SK-N-SH (cell line): ENCODE results near the gene SYCE1L. TPM values are rescaled to one million over a fixed set of nuclear protein-coding genes. Genes with fewer than 3 reads are reported as not detected.

ENCODE experiments used
- CTCF ChIA-PET: fragments of 300-600, 350-600 bp; formaldehyde crosslinking; extraction: SDS; loops from one replicate; lab custom pipeline; 2021; lab: Yijun Ruan, JAX
- POLR2A ChIA-PET: fragments of 350-600 bp; sonication (Branson Sonifier 250); formaldehyde crosslinking; extraction: SDS; loops from one replicate; lab custom pipeline; 2020; ENCODE audit warnings: antibody characterized with exemption, inconsistent platforms; lab: Yijun Ruan, JAX
- DNase-seq: peaks from one replicate; pipeline ENCODE4 v3.0.0; 2012
- H2AFZ ChIP-seq: fragments of 200-600 bp; sonication (generic); 2 replicates; pipeline ENCODE4 v1.8.1; 2016; ENCODE audit warnings: antibody characterized with exemption, mild to moderate bottlenecking, low read depth
- H3F3A ChIP-seq: fragments of 200-600 bp; sonication (generic); replicated peaks from 2 replicates; pipeline ENCODE3; 2016; ENCODE audit warnings: antibody characterized with exemption, mild to moderate bottlenecking; ENCODE audit not compliant: insufficient read depth
- H3K27ac ChIP-seq, 2 experiments: fragments of 200-500 bp in 1 of 2; fragments of 200-600 bp in 1 of 2; sonication (Bioruptor generic) in 1 of 2; sonication (generic), shearing (Covaris generic) in 1 of 2; 2 replicates each; pipeline versions ENCODE4 v1.5.1 to v1.6.1; 2014 to 2016; ENCODE audit warnings: low read depth in 2 of 2, inconsistent platforms in 1 of 2, low read length in 1 of 2, mild to moderate bottlenecking in 1 of 2, mixed read lengths in 1 of 2
- H3K27me3 ChIP-seq: fragments of 200-600 bp; sonication (generic), shearing (Covaris generic); 2 replicates; pipeline ENCODE4 v1.6.1; 2016; ENCODE audit warnings: mixed run types; ENCODE audit not compliant: insufficient read depth
- H3K36me3 ChIP-seq, 2 experiments: fragments of 200-500 bp in 1 of 2; fragments of 200-600 bp in 1 of 2; sonication (Bioruptor generic) in 1 of 2; sonication (generic) in 1 of 2; replicated peaks in 1 of 2; 2 replicates each; pipeline versions ENCODE3 to v1.5.1; 2014 to 2016; ENCODE audit warnings: low read length in 1 of 2, mild to moderate bottlenecking in 1 of 2; ENCODE audit not compliant: insufficient read depth in 2 of 2, control insufficient read depth in 1 of 2
- H3K4me1 ChIP-seq, 2 experiments: fragments of 200-500 bp in 1 of 2; fragments of 200-600 bp in 1 of 2; sonication (Bioruptor generic) in 1 of 2; sonication (generic), shearing (Covaris generic) in 1 of 2; 2 replicates each; pipeline versions ENCODE4 v1.5.1 to v1.6.1; 2014 to 2016; ENCODE audit warnings: low read depth in 1 of 2, low read length in 1 of 2, mixed run types in 1 of 2; ENCODE audit not compliant: insufficient read depth in 2 of 2, control insufficient read depth in 1 of 2
- H3K4me2 ChIP-seq: fragments of 200-600 bp; sonication (generic), shearing (Covaris generic); 2 replicates; pipeline ENCODE4 v1.6.1; 2017; ENCODE audit warnings: mixed run types
- H3K4me3 ChIP-seq, 2 experiments: fragments of 200-500 bp in 1 of 2; fragments of 200-600 bp in 1 of 2; sonication (Bioruptor generic) in 1 of 2; sonication (generic), shearing (Covaris generic) in 1 of 2; 2 replicates each; pipeline versions ENCODE4 v1.5.1 to v1.8.1; 2014 to 2016; ENCODE audit warnings: low read depth in 2 of 2, inconsistent platforms in 1 of 2, low read length in 1 of 2, mild to moderate bottlenecking in 1 of 2, mixed read lengths in 1 of 2, moderate library complexity in 1 of 2
- H3K79me2 ChIP-seq: fragments of 200-600 bp; sonication (generic); 2 replicates; pipeline ENCODE4 v1.8.1; 2017; ENCODE audit warnings: mild to moderate bottlenecking; ENCODE audit not compliant: insufficient read depth
- H3K9ac ChIP-seq: fragments of 200-600 bp; sonication (generic); 2 replicates; pipeline ENCODE4 v1.6.1; 2017; ENCODE audit warnings: mixed run types
- H3K9me2 ChIP-seq: fragments of 200-600 bp; sonication (generic); 2 replicates; pipeline ENCODE4 v1.6.1; 2017; ENCODE audit warnings: mixed run types
- H3K9me3 ChIP-seq: fragments of 200-600 bp; sonication (generic); 2 replicates; pipeline ENCODE4 v1.6.1; 2017; ENCODE audit warnings: mixed run types, mild to moderate bottlenecking, moderate library complexity
- H4K20me1 ChIP-seq: fragments of 200-600 bp; sonication (generic); 2 replicates; pipeline ENCODE4 v1.6.1; 2017; ENCODE audit warnings: mild to moderate bottlenecking, mixed run types; ENCODE audit not compliant: insufficient read depth
- ELF1 ChIP-seq: IDR thresholded peaks from 2 replicates; pipeline ENCODE4 v1.4.0; 2012
- EP300 ChIP-seq, 2 experiments: IDR thresholded peaks; 2 replicates each; pipeline versions ENCODE4 v1.4.0 to v1.6.1; 2012; ENCODE audit warnings: borderline replicate concordance in 1 of 2, low read depth in 1 of 2, low read length in 1 of 2
- EZH2phosphoT487 ChIP-seq: fragments of 200-600 bp; sonication (generic); IDR thresholded peaks from 2 replicates; pipeline ENCODE4 v1.6.1; 2017; ENCODE audit warnings: low read depth, mixed run types, mild to moderate bottlenecking, antibody characterized with exemption, moderate library complexity, borderline replicate concordance
- FOSL2 ChIP-seq: IDR thresholded peaks from 2 replicates; pipeline ENCODE4 v1.4.0; 2012; ENCODE audit warnings: low read depth, mild to moderate bottlenecking, moderate library complexity, borderline replicate concordance
- FOXJ3 ChIP-seq: sonication (generic); formaldehyde crosslinking; IDR thresholded peaks from 2 replicates; pipeline ENCODE4 v1.5.1; 2020; ENCODE audit warnings: mild to moderate bottlenecking, missing genetic modification reagents
- GABPA ChIP-seq: IDR thresholded peaks from 2 replicates; pipeline ENCODE4 v1.4.0; 2012; ENCODE audit warnings: low read depth, mild to moderate bottlenecking
- GATA2 ChIP-seq: sonication (generic); formaldehyde crosslinking; IDR thresholded peaks from 2 replicates; pipeline ENCODE4 v1.5.0; 2020; ENCODE audit warnings: mild to moderate bottlenecking, missing genetic modification reagents
- IRF3 ChIP-seq: fragments of 150-350 bp; IDR thresholded peaks from 2 replicates; pipeline ENCODE4 v1.6.1; 2016; ENCODE audit warnings: mild to moderate bottlenecking, low read depth, low read length
- JUND ChIP-seq: IDR thresholded peaks from 2 replicates; pipeline ENCODE4 v1.4.0; 2012
- MEF2A ChIP-seq: IDR thresholded peaks from 2 replicates; pipeline ENCODE4 v1.4.0; 2012; ENCODE audit warnings: low read depth, borderline replicate concordance
- MXI1 ChIP-seq: IDR thresholded peaks from 2 replicates; pipeline ENCODE4 v1.6.1; 2012; ENCODE audit warnings: mild to moderate bottlenecking, low read depth, low read length, improper control_type of control experiment
- NRF1 ChIP-seq: IDR thresholded peaks from 2 replicates; pipeline ENCODE4 v1.6.1; 2012; ENCODE audit warnings: low read depth, mild to moderate bottlenecking, low read length
- PBX3 ChIP-seq: IDR thresholded peaks from 2 replicates; pipeline ENCODE4; 2012
- RAD21 ChIP-seq: IDR thresholded peaks from 2 replicates; pipeline ENCODE4 v1.6.1; 2012; ENCODE audit warnings: mild to moderate bottlenecking, low read length
- RCOR1 ChIP-seq: fragments of 150-350 bp; IDR thresholded peaks from 2 replicates; pipeline ENCODE4 v1.6.1; 2017; ENCODE audit warnings: antibody characterized with exemption, low read length
- RFX5 ChIP-seq: IDR thresholded peaks from 2 replicates; pipeline ENCODE4 v1.6.1; 2012; ENCODE audit warnings: mild to moderate bottlenecking, improper control_type of control experiment, low read length
- RXRA ChIP-seq: IDR thresholded peaks from 2 replicates; pipeline ENCODE4 v1.4.0; 2012; ENCODE audit warnings: low read depth, mild to moderate bottlenecking, borderline replicate concordance
- SIN3A ChIP-seq: IDR thresholded peaks from 2 replicates; pipeline ENCODE4 v1.6.1; 2012; ENCODE audit warnings: low read depth, mild to moderate bottlenecking, low read length, moderate library complexity, borderline replicate concordance
- SMC3 ChIP-seq: IDR thresholded peaks from 2 replicates; pipeline ENCODE4 v1.6.1; 2012; ENCODE audit warnings: low read depth, low read length, improper control_type of control experiment
- TEAD4 ChIP-seq: IDR thresholded peaks from 2 replicates; pipeline ENCODE4 v1.4.0; 2012; ENCODE audit warnings: mild to moderate bottlenecking, borderline replicate concordance; ENCODE audit not compliant: insufficient read depth
- YY1 ChIP-seq: IDR thresholded peaks from 2 replicates; pipeline ENCODE4 v1.4.0; 2012; ENCODE audit warnings: low read depth, mild to moderate bottlenecking
- WGBS: methylation state at CpG from one replicate; pipeline ENCODE4 v1.1.6; 2017; ENCODE audit warnings: low lambda C conversion rate; 5-methylcytosine and 5-hydroxymethylcytosine counted together
- polyA plus RNA-seq, 3 experiments: library from polyadenylated mRNA; depleted of rRNA; stranded (reverse); fragments of >200 nt; gene quantifications; 2 replicates each; pipeline ENCODE4 v1.2.3, GENCODE V29; 2012
- TF ChIP-seq, protein P1 (sequence below): IDR thresholded peaks from 2 replicates; pipeline ENCODE4 v1.6.1; 2012; ENCODE audit warnings: mild to moderate bottlenecking, low read depth, low read length, moderate library complexity
- TF ChIP-seq, protein P2 (sequence below): IDR thresholded peaks from 2 replicates; pipeline ENCODE4 v1.4.0; 2012; ENCODE audit warnings: low read depth, borderline replicate concordance

SYCE1L gene
- polyA plus RNA-seq, 1 of the 3 experiments (the other 2 are of a cell fraction), result 3.5 TPM

DNA sequence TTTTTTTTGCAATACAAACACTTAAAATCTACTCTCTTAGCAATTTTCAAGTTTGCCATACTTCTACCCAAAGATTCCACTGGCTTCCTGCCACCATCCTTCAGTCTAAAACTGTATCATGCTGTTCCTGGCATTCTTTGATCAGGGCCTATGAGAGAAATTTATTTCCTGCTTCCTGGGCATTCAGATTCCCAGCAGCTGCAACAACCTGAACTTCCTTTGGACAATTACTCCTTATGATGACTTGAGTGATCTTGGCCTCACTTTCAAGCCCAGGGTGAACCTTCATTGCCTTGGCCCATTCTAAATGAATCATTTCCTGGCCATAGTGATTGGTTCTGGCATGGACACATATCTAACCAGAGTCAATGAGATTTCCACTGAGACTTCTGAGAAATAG is 26.3 kb upstream of the SYCE1L start:
- POLR2A ChIA-PET, result no interaction called here

GRCh38 chr16:77183137-77183536 is 16.1 kb upstream of the SYCE1L start:
- ChIA-PET POLR2A (no interaction called here), CTCF (interaction anchor here (0.9 to 1.3 kb wide), 2 partner anchors 12 to 14 kb away, joined by 3 to 5 read pairs; no protein-coding TSS in a partner anchor)
- H3K4me3 ChIP-seq, result no peak overlapping the region
- no peak for DNase-seq
- no peaks in the 10 kb centered on the region for H4K20me1 ChIP-seq
- no peaks in the 10 kb centered on the region for H3K4me1 ChIP-seq
- no peak overlapping the region for H3K27ac ChIP-seq
- no peaks in the 10 kb centered on the region; the same call in 1 of the 2 replicates for H3K9me2 ChIP-seq
- peaks cover 3% of the 10 kb centered on the region for H3F3A ChIP-seq
- H3K79me2 ChIP-seq, result no peaks in the 10 kb centered on the region
- no peaks in the 10 kb centered on the region for H3K27me3 ChIP-seq
- H2AFZ ChIP-seq, result no peak overlapping the region
- 26% methylated on average over 1 of the region's 1 CpG for WGBS
- no peak overlapping the region for H3K4me2 ChIP-seq
- no peaks in the 10 kb centered on the region for H3K9me3 ChIP-seq
- H3K36me3 ChIP-seq, result no peaks in the 10 kb centered on the region
- H3K9ac ChIP-seq, result no peak overlapping the region
- TF ChIP-seq, protein P1, sequence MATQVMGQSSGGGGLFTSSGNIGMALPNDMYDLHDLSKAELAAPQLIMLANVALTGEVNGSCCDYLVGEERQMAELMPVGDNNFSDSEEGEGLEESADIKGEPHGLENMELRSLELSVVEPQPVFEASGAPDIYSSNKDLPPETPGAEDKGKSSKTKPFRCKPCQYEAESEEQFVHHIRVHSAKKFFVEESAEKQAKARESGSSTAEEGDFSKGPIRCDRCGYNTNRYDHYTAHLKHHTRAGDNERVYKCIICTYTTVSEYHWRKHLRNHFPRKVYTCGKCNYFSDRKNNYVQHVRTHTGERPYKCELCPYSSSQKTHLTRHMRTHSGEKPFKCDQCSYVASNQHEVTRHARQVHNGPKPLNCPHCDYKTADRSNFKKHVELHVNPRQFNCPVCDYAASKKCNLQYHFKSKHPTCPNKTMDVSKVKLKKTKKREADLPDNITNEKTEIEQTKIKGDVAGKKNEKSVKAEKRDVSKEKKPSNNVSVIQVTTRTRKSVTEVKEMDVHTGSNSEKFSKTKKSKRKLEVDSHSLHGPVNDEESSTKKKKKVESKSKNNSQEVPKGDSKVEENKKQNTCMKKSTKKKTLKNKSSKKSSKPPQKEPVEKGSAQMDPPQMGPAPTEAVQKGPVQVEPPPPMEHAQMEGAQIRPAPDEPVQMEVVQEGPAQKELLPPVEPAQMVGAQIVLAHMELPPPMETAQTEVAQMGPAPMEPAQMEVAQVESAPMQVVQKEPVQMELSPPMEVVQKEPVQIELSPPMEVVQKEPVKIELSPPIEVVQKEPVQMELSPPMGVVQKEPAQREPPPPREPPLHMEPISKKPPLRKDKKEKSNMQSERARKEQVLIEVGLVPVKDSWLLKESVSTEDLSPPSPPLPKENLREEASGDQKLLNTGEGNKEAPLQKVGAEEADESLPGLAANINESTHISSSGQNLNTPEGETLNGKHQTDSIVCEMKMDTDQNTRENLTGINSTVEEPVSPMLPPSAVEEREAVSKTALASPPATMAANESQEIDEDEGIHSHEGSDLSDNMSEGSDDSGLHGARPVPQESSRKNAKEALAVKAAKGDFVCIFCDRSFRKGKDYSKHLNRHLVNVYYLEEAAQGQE, result no peak
- TF ChIP-seq GATA2 (CRISPR knock-in tag) (no peak), TEAD4 (no peak), MXI1 (no peak), MEF2A (no peak), ELF1 (no peak), SMC3 (no peak), GABPA (no peak), FOSL2 (no peak), IRF3 (no peak), FOXJ3 (CRISPR knock-in tag) (no peak), EP300 (IDR thresholded peaks at IDR 0.05; ENCODE audit: borderline replicate concordance in 1 of 2, low read depth in 1 of 2, low read length in 1 of 2) (no peak), SIN3A (no peak), NRF1 (no peak), YY1 (no peak), RXRA (no peak), EZH2phosphoT487 (no peak)
- TF ChIP-seq, protein P2, sequence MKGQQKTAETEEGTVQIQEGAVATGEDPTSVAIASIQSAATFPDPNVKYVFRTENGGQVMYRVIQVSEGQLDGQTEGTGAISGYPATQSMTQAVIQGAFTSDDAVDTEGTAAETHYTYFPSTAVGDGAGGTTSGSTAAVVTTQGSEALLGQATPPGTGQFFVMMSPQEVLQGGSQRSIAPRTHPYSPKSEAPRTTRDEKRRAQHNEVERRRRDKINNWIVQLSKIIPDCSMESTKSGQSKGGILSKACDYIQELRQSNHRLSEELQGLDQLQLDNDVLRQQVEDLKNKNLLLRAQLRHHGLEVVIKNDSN, result no peak

More for the DNA sequence above, 26.3 kb upstream of the SYCE1L start:
- Histone ChIP-seq H3K4me3 (no peak overlapping the region), H3K36me3 (no peaks in the 10 kb centered on the region), H3K4me2 (no peak overlapping the region), H3K79me2 (no peaks in the 10 kb centered on the region), H3K27ac (no peak overlapping the region), H3K9ac (no peak overlapping the region), H3K9me2 (no peaks in the 10 kb centered on the region), H3K9me3 (no peaks in the 10 kb centered on the region), H3F3A (no peaks in the 10 kb centered on the region), H4K20me1 (no peaks in the 10 kb centered on the region), H3K4me1 (no peaks in the 10 kb centered on the region), H3K27me3 (no peaks in the 10 kb centered on the region), H2AFZ (no peak overlapping the region)
- TF ChIP-seq PBX3, result no peak
- no peak for TF ChIP-seq RAD21
- TF ChIP-seq RCOR1, result no peak
- no peak for TF ChIP-seq JUND
- TF ChIP-seq EP300 (IDR thresholded peaks at IDR 0.05; ENCODE audit: borderline replicate concordance in 1 of 2, low read depth in 1 of 2, low read length in 1 of 2), result no peak
- no peak for TF ChIP-seq ELF1
- TF ChIP-seq NRF1, result no peak
- TF ChIP-seq RFX5, result no peak
- DNase-seq, result no peak
- CTCF ChIA-PET, result interaction anchor here (2.2 to 5.0 kb wide), 3 partner anchors 13 to 519 kb away, joined by 14 to 59 read pairs (median 31); no protein-coding TSS in a partner anchor
